GM21737 (cell line): ENCODE data around the gene NTN1.
A peak's percentile ranks its signal among the peaks of the same experiment; 100 is the strongest.

Experiments
- ATAC-seq: cut with Tn5 transposase; IDR thresholded peaks from one replicate; pipeline ENCODE4 v1.9.1; 2021; ENCODE audit warnings: mild to moderate bottlenecking, moderate library complexity; ENCODE audit not compliant: unreplicated experiment

The NTN1 gene

DNA sequence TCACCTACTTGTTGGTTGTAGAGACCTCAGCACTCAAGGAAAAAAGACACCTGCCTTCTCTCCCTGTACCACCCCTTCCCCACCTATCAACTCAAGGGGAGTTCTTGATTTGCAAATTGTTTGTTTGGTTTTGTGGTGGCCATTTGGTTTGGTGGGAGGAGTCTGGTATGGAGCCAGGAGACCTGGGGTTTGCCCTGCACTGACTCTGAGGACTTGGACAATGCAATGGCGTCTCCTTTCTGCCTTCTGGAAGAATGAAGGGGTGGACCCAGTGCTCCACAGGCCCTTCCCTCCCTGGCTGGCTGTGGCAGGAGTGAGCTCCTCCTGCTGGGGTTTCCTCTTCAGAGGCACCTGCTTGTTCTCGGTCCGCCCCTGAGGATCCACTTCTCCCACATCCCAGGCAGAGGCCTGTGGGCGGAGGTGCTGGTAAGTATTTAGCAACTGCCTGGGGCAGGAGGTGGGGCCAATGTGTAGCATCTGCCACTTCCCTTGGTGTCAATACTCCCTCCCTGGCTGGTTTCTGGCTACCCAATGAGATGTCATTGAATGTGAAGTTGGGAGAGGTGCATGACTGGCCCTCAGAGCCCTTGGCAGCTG, 164.5 kb downstream of the NTN1 start:
- no peak for ATAC-seq

DNA sequence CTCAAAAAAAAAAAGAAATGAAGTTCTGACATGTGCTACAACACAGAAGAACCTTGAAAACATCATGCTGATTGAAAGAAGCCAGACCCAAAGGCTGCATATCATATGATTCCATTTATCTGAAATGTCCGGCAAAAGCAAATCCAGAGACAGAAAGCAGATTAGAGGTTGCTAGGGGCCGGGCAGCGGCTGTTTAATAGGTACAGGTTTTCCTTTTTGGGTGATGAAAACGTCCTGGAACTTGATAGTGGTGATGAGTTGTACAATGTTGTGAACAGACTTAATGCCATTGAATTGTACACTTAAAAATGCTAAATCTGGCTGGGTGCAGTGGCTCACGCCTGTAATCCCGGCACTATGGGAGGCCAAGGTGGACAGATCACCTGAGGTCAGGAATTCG, 166.5 kb downstream of the NTN1 start:
- ATAC-seq, result no peak

GRCh38 chr17:9188367-9188766, 167.1 kb downstream of the NTN1 start:
- no peak for ATAC-seq

GRCh38 chr17:9189870-9190269, 168.6 kb downstream of the NTN1 start:
- no peak for ATAC-seq

DNA sequence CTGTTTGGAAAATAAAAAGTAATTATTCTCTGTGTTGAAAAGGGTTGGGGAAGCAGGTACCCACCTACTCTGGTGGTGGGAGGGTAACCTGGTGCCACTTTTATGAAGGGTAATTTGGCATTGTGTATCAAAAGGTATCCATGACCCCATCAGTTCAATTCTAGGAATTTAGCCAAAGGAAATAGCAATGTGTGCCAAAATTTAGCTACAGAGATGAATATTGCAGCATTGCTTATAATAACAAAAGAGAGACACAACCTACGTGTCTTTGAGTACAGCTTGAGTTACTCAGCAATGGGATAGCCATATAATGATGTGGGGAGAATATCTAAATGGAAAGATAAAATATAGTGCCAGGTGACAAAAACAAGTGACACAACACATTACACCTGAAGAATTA, 170.7 kb downstream of the NTN1 start:
- no peak for ATAC-seq

GRCh38 chr17:9195411-9195810, 174.1 kb downstream of the NTN1 start:
- no peak for ATAC-seq

- no peak for ATAC-seq
These were observed 174.8 kb downstream of the NTN1 start for GRCh38 chr17:9195961-9196670.

DNA sequence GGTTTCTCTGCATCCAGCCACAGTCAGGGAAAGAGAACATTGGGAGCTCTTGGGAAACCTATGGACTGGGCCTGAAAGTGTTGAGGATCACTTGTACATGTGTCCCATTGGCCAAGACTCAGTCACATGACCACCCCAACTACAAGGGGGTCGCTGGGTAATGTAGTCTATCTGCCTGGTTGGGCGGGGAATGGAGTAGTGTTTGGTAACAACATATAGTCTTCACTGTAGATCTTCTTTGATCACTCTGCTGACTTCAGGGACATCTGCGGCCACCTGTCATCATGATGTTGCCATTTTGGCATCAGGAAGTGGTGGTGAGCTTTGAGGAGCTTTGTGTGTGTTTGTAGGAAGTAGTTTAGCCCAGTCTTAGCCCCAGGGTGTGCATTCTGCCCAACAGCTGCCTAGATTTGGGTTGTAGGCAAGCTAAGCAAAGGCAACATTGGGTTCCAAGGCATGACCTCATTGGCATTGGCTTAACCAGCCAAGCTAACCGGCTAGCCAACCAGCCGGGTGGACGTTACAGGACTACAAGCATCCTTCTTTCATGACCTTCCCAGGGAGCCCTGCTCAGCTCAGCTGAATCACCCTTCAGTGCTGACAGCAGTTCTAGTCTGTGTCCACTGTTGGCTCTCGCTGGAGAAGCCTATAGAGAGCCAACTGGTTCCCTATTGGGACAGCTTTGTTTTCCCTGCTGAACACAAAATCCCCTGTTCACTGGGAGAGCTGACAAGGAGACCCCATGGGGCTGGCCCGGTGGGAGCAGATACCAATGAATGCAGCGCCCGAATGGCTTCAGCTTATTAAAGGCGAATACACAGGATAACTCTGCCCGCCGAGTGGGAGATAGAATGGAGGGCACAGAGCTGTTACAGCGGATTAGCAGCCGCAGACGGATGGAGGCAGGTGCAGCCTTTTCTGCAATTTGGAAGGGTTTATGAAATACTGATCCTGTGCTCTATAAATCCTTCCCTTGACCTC, 178.6 kb downstream of the NTN1 start:
- ATAC-seq, result no peak

GRCh38 chr17:9200699-9201359, 179.5 kb downstream of the NTN1 start:
- peak; percentile 65 for ATAC-seq

DNA sequence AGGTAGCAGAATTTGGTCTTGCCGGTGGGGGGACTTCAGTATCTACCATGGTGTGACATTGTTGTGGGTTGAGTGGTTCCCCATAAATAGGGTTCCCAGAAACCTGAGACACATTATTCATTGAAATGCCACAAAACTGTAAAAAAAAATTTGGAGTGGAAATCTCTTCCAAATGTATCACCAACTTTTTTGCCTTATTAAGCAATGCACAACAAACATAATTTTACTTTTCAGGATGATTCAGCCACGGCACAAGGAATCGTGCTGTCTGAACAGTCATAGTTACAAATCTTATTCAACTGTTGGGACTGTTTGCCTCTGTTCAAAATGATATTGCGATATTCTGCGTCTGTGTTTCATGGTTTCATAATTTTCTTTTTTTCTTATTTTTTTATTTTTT, 181.2 kb downstream of the NTN1 start:
- no peak for ATAC-seq

DNA sequence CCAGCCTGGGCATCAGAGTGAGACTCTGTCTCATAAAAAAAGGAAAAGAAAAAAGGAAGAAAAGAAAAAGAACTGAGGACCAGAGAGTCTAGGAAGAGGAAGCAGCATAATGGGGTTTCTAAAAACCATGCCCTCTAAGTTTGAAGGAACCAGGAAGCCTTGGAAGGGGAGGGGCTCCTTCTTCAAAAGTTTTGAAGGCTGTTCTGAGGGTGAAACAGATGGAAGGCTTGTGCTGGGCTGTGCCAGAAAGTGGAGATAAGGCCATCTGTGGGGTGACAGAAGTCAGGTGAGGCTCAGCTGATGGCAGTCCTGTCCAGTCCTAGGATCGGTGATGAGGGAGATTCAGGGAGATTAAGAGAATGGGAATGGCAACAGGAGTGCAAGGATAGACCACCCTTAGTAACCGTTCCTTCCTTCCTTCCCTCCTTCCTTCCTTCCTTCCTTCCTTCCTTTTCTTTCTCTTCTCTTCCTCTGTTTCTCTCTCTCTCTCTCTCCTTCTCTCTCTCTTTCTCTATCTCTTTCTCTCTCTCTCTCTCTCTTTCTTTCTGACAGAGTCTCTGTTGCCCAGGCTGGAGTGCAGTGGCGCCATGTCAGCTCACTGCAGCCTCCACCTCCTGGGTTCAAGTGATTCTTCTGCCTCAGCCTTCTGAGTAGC, 182.6 kb downstream of the NTN1 start:
- ATAC-seq, result no peak

DNA sequence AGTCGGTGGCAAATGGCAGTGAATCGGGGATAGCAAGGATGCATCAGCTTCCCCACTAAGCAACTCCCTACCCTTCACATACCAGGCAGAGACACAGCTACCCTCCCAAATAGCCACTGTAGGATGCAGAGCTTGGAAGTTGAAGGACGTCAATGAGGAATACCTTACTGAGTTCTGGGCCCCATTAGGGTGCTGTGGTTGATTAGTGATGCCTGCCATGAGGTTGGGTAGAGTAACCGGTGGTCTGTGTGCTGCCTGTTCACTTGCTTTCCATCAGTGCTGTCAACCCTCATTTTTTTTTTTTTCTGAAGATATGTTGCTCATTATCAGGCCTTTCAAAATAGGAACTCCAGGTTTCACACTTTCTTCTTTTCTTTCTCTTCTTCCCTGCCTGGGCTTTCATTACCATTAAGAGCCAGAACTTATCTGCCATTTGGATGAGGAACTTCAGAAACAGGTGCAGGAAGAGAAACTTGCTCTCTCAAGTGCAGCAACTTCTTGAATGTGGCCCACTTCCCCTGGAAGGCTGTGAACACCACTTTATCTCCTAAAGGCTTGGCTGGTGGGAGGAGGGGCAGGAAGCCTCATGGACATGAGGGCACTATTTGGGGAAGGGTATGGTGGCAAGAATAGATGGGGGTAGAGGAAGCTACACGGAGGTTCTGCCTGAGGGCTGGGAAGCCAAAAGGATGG, 183.5 kb downstream of the NTN1 start:
- ATAC-seq, result no peak

- no peak for ATAC-seq
These were observed 184.5 kb downstream of the NTN1 start for GRCh38 chr17:9205520-9206409.

- ATAC-seq, result no peak
These were observed 185.0 kb downstream of the NTN1 start for GRCh38 chr17:9206410-9206703.

GRCh38 chr17:9206741-9207332, 185.5 kb downstream of the NTN1 start:
- no peak for ATAC-seq

GRCh38 chr17:9208381-9209105, 187.2 kb downstream of the NTN1 start:
- ATAC-seq, result no peak

DNA sequence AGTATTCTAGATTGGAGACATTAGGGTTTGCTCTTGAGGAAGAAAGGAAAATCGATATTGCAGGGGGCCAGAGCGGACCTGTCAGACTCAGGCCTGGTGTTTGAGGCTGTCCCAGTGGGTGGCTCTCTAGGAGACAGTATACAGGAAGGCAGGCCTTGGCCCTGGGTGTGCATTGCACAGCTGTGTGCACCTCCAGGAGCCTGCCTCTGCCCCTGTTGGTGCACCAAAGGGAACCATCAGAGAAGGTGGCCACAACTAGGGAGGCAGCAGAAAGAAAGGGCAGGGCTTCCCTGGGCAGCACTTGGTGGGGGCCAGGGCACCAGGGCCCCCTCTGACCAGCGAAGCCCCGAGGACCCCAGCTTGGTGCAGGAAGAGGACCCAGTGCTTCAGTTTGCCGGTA, 188.0 kb downstream of the NTN1 start:
- ATAC-seq, result no peak

- ATAC-seq, result no peak
These were observed 188.6 kb downstream of the NTN1 start for GRCh38 chr17:9209781-9210370.
